ENCODE measurements around the gene CROCC2. TPM values are rescaled to one million over a fixed set of nuclear protein-coding genes. Genes with fewer than 3 reads are reported as not detected.

CROCC2 gene
- total RNA-seq, 1 donor from 2014 or later, result not detected

- no peak for TF ChIP-seq CTCF (IDR thresholded peaks at IDR 0.05)
- DNase-seq (ENCODE audit: low spot score), result no peak
Measured at GRCh38 chr2:240861547-240861946, 44.6 kb upstream of the CROCC2 start.

DNA sequence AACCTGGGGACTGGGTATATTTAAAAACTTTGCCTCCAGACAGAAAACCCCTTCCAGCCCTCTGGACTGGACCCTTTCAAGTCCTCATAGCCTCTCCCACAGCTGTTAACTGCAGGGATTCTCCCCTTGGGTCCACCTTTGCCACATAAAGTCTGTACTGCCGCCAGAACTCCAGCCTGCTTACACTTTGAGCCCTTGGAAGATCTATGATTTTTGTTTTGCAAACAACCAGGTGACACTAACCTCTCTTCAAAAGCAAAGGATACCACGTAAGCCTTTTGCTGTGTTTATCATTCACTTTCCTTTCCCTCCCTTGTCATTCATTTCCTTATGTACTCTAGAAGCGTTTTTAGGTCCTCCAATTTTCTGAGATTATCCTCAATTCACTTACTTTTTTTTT lies 41.7 kb upstream of the CROCC2 start:
- Mint-ChIP-seq H3K9me3 (ENCODE audit: low read depth) (no peaks in the 10 kb centered on the region), H3K4me3 (ENCODE audit: unreplicated experiment) (no peak overlapping the region), H3K27ac (ENCODE audit: unreplicated experiment) (no peak overlapping the region), H3K36me3 (ENCODE audit: low read depth) (no peaks in the 10 kb centered on the region), H3K4me1 (ENCODE audit: low read depth) (no peaks in the 10 kb centered on the region), H3K27me3 (ENCODE audit: low read depth) (peaks cover 48% of the 10 kb centered on the region)
- no peak for TF ChIP-seq CTCF (IDR thresholded peaks at IDR 0.05)
- no peak for DNase-seq (ENCODE audit: low spot score)

More at GRCh38 chr2:240861547-240861946, 44.6 kb upstream of the CROCC2 start:
- peaks cover 51% of the 10 kb centered on the region for H3K27me3 Mint-ChIP-seq (ENCODE audit: low read depth)
- H3K9me3 Mint-ChIP-seq (ENCODE audit: low read depth), result no peaks in the 10 kb centered on the region
- no peaks in the 10 kb centered on the region for H3K36me3 Mint-ChIP-seq (ENCODE audit: low read depth)
- H3K27ac Mint-ChIP-seq (ENCODE audit: unreplicated experiment), result no peak overlapping the region
- no peak overlapping the region for H3K4me3 Mint-ChIP-seq (ENCODE audit: unreplicated experiment)
- no peaks in the 10 kb centered on the region for H3K4me1 Mint-ChIP-seq (ENCODE audit: low read depth)

DNA sequence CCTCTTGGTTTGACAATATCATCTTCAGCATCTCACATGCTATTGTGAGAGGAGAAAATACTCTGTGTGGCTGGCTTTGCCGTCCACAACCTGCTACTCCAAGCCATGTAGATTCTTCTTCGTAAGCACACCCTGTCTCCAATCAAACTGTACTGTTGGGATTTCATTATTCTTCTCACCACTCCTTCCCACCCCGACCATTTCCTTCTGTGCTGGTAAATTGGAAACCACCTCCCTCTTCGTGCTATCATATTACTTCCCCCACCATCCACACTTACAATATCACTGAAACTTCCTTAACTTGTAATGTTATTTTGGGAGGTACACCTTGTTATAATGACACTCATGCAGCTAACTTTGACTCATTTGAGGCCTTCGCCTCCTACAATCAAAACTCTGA lies 40.7 kb upstream of the CROCC2 start:
- Mint-ChIP-seq H3K36me3 (ENCODE audit: low read depth) (no peaks in the 10 kb centered on the region), H3K9me3 (ENCODE audit: low read depth) (no peaks in the 10 kb centered on the region), H3K4me3 (ENCODE audit: unreplicated experiment) (no peak overlapping the region), H3K27ac (ENCODE audit: unreplicated experiment) (no peak overlapping the region), H3K27me3 (ENCODE audit: low read depth) (peaks cover 47% of the 10 kb centered on the region), H3K4me1 (ENCODE audit: low read depth) (no peaks in the 10 kb centered on the region)
- no peak for TF ChIP-seq CTCF (IDR thresholded peaks at IDR 0.05)
- no peak for DNase-seq (ENCODE audit: low spot score)

DNA sequence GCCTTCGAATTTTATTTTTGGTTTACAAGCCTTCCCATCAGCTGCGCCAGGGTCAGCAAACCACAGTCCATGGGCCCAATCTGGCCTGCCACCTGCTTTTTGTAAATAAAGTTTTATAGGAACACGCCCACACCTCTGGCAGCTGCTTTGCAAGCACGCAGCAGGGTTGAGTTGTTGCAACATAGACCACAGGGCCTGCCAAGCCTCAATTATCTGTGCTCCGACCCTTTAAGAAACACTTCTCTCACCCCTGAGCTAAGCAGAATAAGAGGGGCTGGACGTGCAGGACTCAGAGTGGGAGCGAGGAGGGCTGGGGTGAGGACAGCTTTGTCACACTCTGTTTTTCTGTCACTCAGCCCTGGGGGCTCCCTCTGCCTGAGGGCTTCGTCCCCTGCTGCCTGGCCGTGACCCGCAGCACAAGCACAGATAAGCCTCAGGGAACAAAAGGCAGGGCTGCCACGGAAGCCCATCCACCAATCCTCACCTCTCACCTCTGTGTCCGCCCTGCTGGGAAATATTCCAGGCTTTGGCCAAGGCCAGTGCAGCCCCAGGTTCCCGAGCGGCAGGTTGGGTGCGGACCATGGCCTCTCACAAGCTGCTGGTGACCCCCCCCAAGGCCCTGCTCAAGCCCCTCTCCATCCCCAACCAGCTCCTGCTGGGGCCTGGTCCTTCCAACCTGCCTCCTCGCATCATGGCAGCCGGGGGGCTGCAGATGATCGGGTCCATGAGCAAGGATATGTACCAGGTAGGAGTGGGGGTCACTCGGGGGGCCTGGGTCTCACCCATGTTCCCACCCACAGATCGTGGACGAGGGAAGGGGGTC lies 37.6 kb upstream of the CROCC2 start, which contains the start of gene AGXT:
AGXT (plus strand) TSS at position 539 of the 823 bp plus-strand sequence; CDS start at position 581, 42 bp downstream.
- H3K4me3 Mint-ChIP-seq (ENCODE audit: unreplicated experiment), result no peak within 1 kb of the TSS
- H3K9me3 Mint-ChIP-seq (ENCODE audit: low read depth), result no peaks in the 10 kb centered on the region
- peak; percentile 68 for DNase-seq (ENCODE audit: low spot score)
- H3K27ac Mint-ChIP-seq (ENCODE audit: unreplicated experiment), result no peak within 1 kb of the TSS
- no peaks in the 10 kb centered on the region for H3K36me3 Mint-ChIP-seq (ENCODE audit: low read depth)
- peaks cover 48% of the 10 kb centered on the region for H3K27me3 Mint-ChIP-seq (ENCODE audit: low read depth)
- no peak for TF ChIP-seq CTCF (IDR thresholded peaks at IDR 0.05)
- H3K4me1 Mint-ChIP-seq (ENCODE audit: low read depth), result no peaks in the 10 kb centered on the region

DNA sequence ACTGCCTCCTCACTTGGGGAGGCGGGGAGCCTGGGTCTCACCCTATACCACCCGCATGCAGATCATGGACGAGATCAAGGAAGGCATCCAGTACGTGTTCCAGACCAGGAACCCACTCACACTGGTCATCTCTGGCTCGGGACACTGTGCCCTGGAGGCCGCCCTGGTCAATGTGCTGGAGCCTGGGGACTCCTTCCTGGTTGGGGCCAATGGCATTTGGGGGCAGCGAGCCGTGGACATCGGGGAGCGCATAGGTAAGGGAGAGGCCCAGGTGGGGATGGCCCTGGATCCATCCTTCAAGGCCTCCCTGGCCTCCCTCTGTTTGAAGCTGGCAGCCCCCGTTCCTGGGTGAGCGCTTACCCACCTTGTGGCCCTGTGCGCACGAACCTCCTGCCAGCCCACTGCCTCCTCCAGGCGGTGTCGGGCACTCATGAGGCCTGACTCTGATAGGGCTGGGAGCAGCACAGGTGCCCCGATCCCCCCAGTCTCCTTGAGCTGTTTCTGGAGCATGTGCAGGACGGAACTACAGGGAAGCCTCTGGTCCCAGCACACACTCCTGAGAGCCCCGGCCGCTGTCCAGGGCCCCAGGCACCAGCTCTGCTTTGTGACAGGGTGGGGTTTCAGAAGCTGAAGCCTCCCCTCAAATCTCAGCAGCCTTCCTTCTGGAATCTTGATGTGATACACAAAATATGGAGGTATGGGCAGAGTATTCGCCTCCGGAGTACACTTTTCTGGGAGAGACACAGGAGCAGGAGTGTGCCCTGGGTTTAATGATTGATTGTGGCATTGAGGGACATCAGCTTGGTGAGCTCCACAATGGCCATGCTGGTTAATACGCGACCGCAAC lies 36.8 kb upstream of the CROCC2 start:
- H3K4me3 Mint-ChIP-seq (ENCODE audit: unreplicated experiment), result no peak overlapping the region
- H3K27ac Mint-ChIP-seq (ENCODE audit: unreplicated experiment), result no peak overlapping the region
- H3K36me3 Mint-ChIP-seq (ENCODE audit: low read depth), result no peaks in the 10 kb centered on the region
- no peaks in the 10 kb centered on the region for H3K4me1 Mint-ChIP-seq (ENCODE audit: low read depth)
- peaks cover 40% of the 10 kb centered on the region for H3K27me3 Mint-ChIP-seq (ENCODE audit: low read depth)
- peak; percentile 81 for DNase-seq (ENCODE audit: low spot score)
- no peaks in the 10 kb centered on the region for H3K9me3 Mint-ChIP-seq (ENCODE audit: low read depth)
- TF ChIP-seq CTCF (IDR thresholded peaks at IDR 0.05), result no peak

All from chondrocyte (in vitro differentiated cells).